Caco-2 (cell line): Measurements from ENCODE around the gene PDE9A. TPM values are rescaled to one million over a fixed set of nuclear protein-coding genes. Genes with fewer than 3 reads are reported as not detected.
A peak's percentile ranks its signal among the peaks of the same experiment; 100 is the strongest.

ENCODE experiments used
- BruUV-seq: library from RNA; stranded (reverse); fragments of 400-500 nt; replicated peaks from 2 replicates; lab custom pipeline; 2021; lab: Mats Ljungman, UMichigan
- CTCF ChIA-PET: fragments of 300-600 bp; sonication (Branson Sonifier 250); formaldehyde crosslinking; loops from one replicate; lab custom pipeline; 2022; ENCODE audit warnings: antibody characterized with exemption; lab: Charles Lee
- POLR2A ChIA-PET: fragments of 300-600 bp; sonication (Branson Sonifier 250); formaldehyde crosslinking; loops from one replicate; lab custom pipeline; 2022; ENCODE audit warnings: antibody characterized with exemption; lab: Charles Lee
- DNase-seq, 2 experiments: peaks; one replicate each; pipeline versions ENCODE4 v3.0.0 to v3.0.0-alpha.2; 2020 to 2022
- H3K27me3 ChIP-seq: replicated peaks from 2 replicates; pipeline ENCODE4 v1.6.0; 2011; ENCODE audit warnings: low read length; ENCODE audit not compliant: control insufficient read depth, insufficient read depth
- H3K36me3 ChIP-seq: 2 replicates; pipeline ENCODE4 v1.5.1; 2011; ENCODE audit warnings: low read length; ENCODE audit not compliant: control insufficient read depth, insufficient read depth
- H3K4me1 ChIP-seq: fragments of 250-450 bp; sonication (Bioruptor Pico); 2 replicates; pipeline ENCODE4 v1.5.1; 2020; ENCODE audit warnings: mild to moderate bottlenecking
- H3K4me3 ChIP-seq: 2 replicates; pipeline ENCODE4 v1.5.1; 2011; ENCODE audit warnings: low read depth, mild to moderate bottlenecking, control low read depth, low read length
- H3K9me3 ChIP-seq: fragments of 250-450 bp; sonication (Bioruptor Pico); 2 replicates; pipeline ENCODE4 v1.5.1; 2020; ENCODE audit warnings: mild to moderate bottlenecking, moderate library complexity
- H3K27ac Mint-ChIP-seq: one replicate; pipeline ENCODE4 v1.8.0; 2022; ENCODE audit warnings: mixed read lengths; ENCODE audit not compliant: unreplicated experiment
- H3K27me3 Mint-ChIP-seq: one replicate; pipeline ENCODE4 v1.8.0; 2022; ENCODE audit warnings: mixed read lengths; ENCODE audit not compliant: insufficient read depth, unreplicated experiment
- H3K36me3 Mint-ChIP-seq: one replicate; pipeline ENCODE4 v1.8.0; 2022; ENCODE audit warnings: mild to moderate bottlenecking, mixed read lengths; ENCODE audit not compliant: insufficient read depth, unreplicated experiment
- H3K4me1 Mint-ChIP-seq: one replicate; pipeline ENCODE4 v1.8.0; 2022; ENCODE audit warnings: low read depth, mixed read lengths; ENCODE audit not compliant: unreplicated experiment
- H3K4me3 Mint-ChIP-seq: one replicate; pipeline ENCODE4 v1.8.0; 2022; ENCODE audit warnings: mild to moderate bottlenecking, moderate library complexity, mixed read lengths; ENCODE audit not compliant: unreplicated experiment
- H3K9me3 Mint-ChIP-seq: one replicate; pipeline ENCODE4 v1.8.0; 2022; ENCODE audit warnings: mixed read lengths; ENCODE audit not compliant: unreplicated experiment
- CTCF ChIP-seq, 2 experiments: fragments of 200-600 bp in 1 of 2; IDR thresholded peaks; 1 replicate in 1 of 2; 2 replicates in 1 of 2; pipeline versions ENCODE4 v1.5.1 to v1.8.0; 2011 to 2022; ENCODE audit warnings: antibody characterized with exemption in 1 of 2, control low read depth in 1 of 2, inconsistent platforms in 1 of 2, low read depth in 1 of 2, low read length in 1 of 2, mild to moderate bottlenecking in 1 of 2, moderate library complexity in 1 of 2; ENCODE audit not compliant: insufficient read depth in 1 of 2, severe bottlenecking in 1 of 2, unreplicated experiment in 1 of 2
- intact Hi-C: fragments of 100-400 bp; cut with micrococcal nuclease; formaldehyde crosslinking; loops from one replicate; pipeline ENCODE4 v1.10.0; 2022; ENCODE audit not compliant: unreplicated experiment
- total RNA-seq: library from RNA; stranded (reverse); gene quantifications from 2 replicates; pipeline ENCODE4 v1.2.3, GENCODE V29; 2022

PDE9A gene
- total RNA-seq, 1 experiment from 2014 or later = 9.7 TPM

GRCh38 chr21:42786884-42787283 lies 133.5 kb downstream of the PDE9A start:
- Mint-ChIP-seq H3K27me3 (no peaks in the 10 kb centered on the region), H3K9me3 (no peaks in the 10 kb centered on the region)
- CTCF ChIA-PET = no interaction called here

GRCh38 chr21:42787613-42788012 lies 134.2 kb downstream of the PDE9A start:
- no TSS peak for BruUV-seq

More at GRCh38 chr21:42786884-42787283, 133.5 kb downstream of the PDE9A start:
- POLR2A ChIA-PET = no interaction called here
- H3K36me3 ChIP-seq = no peaks in the 10 kb centered on the region
- no peaks in the 10 kb centered on the region for H3K36me3 Mint-ChIP-seq
- peak overlapping the region; percentile 63 for H3K27ac Mint-ChIP-seq
- no peak for TF ChIP-seq CTCF (IDR thresholded peaks at IDR 0.05; ENCODE audit: insufficient read depth in 1 of 2, low read depth in 1 of 2, low read length in 1 of 2, severe bottlenecking in 1 of 2, unreplicated experiment in 1 of 2)
- no peak for DNase-seq
- H3K4me3 Mint-ChIP-seq = no peak overlapping the region
- peaks cover 5% of the 10 kb centered on the region for H3K4me1 Mint-ChIP-seq
- H3K27me3 ChIP-seq = no peaks in the 10 kb centered on the region
- intact Hi-C loops = no loop called here
- no peaks in the 10 kb centered on the region for H3K4me1 ChIP-seq
- H3K4me3 ChIP-seq = no peak overlapping the region
- BruUV-seq = no TSS peak
- H3K9me3 ChIP-seq = no peaks in the 10 kb centered on the region

GRCh38 chr21:42790520-42791065 lies 137.2 kb downstream of the PDE9A start:
- Mint-ChIP-seq H3K9me3 (no peaks in the 10 kb centered on the region), H3K27ac (no peak overlapping the region), H3K4me1 (no peaks in the 10 kb centered on the region), H3K27me3 (no peaks in the 10 kb centered on the region), H3K36me3 (no peaks in the 10 kb centered on the region), H3K4me3 (no peak overlapping the region)
- no peak for DNase-seq
- Histone ChIP-seq H3K4me1 (no peaks in the 10 kb centered on the region), H3K4me3 (no peak overlapping the region), H3K9me3 (no peaks in the 10 kb centered on the region), H3K36me3 (no peaks in the 10 kb centered on the region), H3K27me3 (no peaks in the 10 kb centered on the region)
- no TSS peak for BruUV-seq
- ChIA-PET POLR2A (no interaction called here), CTCF (no interaction called here)
- intact Hi-C loops = loop anchor here (5.0 kb wide), 1 partner anchor 42 kb away; no protein-coding TSS in a partner anchor
- no peak for TF ChIP-seq CTCF (IDR thresholded peaks at IDR 0.05; ENCODE audit: insufficient read depth in 1 of 2, low read depth in 1 of 2, low read length in 1 of 2, severe bottlenecking in 1 of 2, unreplicated experiment in 1 of 2)

More at GRCh38 chr21:42787613-42788012, 134.2 kb downstream of the PDE9A start:
- H3K9me3 ChIP-seq = no peaks in the 10 kb centered on the region
- intact Hi-C loops = loop anchor here (1.0 kb wide), 1 partner anchor 24 kb away; no protein-coding TSS in a partner anchor
- H3K36me3 ChIP-seq = no peaks in the 10 kb centered on the region
- no peaks in the 10 kb centered on the region for H3K9me3 Mint-ChIP-seq
- H3K27me3 ChIP-seq = no peaks in the 10 kb centered on the region
- TF ChIP-seq CTCF (IDR thresholded peaks at IDR 0.05; ENCODE audit: insufficient read depth in 1 of 2, low read depth in 1 of 2, low read length in 1 of 2, severe bottlenecking in 1 of 2, unreplicated experiment in 1 of 2) = no peak
- H3K4me1 ChIP-seq = no peaks in the 10 kb centered on the region
- H3K4me1 Mint-ChIP-seq = no peaks in the 10 kb centered on the region
- no peaks in the 10 kb centered on the region for H3K36me3 Mint-ChIP-seq
- H3K4me3 ChIP-seq = no peak overlapping the region
- POLR2A ChIA-PET = no interaction called here
- H3K27me3 Mint-ChIP-seq = no peaks in the 10 kb centered on the region
- no peak overlapping the region for H3K4me3 Mint-ChIP-seq
- H3K27ac Mint-ChIP-seq = no peak overlapping the region
- CTCF ChIA-PET = no interaction called here
- no peak for DNase-seq
